ENCODE results near the gene LRP1. TPM values are rescaled to one million over a fixed set of nuclear protein-coding genes. Genes with fewer than 3 reads are reported as not detected.
A peak's percentile ranks its signal among the peaks of the same experiment; 100 is the strongest.

The LRP1 gene
- total and polyA plus RNA-seq, 2 of the 13 experiments (the other 11 are each of a cell fraction or from before 2014, with no cell fraction given), result 14.7 to 30.8 TPM

DNA sequence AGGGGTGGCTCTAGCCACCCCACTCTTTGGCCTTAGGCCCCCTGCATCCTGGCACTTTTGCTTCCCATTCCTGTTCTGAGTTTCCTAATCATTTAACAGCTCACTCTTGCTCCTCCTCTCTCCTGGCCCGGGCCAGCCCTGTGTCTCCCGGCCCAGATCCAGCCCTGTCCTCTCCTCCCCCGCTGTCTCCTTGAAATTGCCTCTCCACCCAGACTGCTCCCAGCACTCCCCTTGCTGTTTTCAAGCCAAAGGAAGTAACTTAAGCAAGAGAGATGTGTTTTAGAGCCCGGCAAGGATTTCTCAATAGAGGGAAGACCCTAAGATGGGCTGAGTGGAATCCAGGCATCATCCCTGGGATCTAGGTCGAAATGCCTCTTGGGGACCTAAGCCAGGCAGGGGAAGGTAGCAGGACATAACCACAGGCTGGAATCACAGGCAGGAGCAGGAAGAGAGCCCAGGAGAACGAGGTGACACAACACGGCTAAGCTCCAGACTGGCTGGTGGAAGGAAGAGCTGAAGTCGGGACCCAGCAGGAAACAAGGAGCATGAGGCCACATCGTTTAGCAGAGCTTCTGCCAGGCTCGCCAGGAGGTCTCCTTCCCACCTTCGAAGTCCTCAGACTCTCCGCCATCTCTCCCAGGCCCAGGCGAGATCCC is 21.1 kb downstream of the LRP1 start (continued):
- TF ChIP-seq SIX1 (CRISPR knock-in tag; IDR thresholded peaks at IDR 0.05; ENCODE audit: borderline replicate concordance) (0 out of 2 replicates have a peak, but pooled peaks have one; percentile 1), FOXC1 (CRISPR knock-in tag; IDR thresholded peaks at IDR 0.05; ENCODE audit: borderline replicate concordance) (no peak), ZNF724P (CRISPR knock-in tag; IDR thresholded peaks at IDR 0.05; ENCODE audit: borderline replicate concordance) (0 out of 2 replicates have a peak, but pooled peaks have one; percentile 34), ZNF605 (CRISPR knock-in tag; IDR thresholded peaks at IDR 0.05) (peak; percentile 57; the same call in 1 of the 2 replicates), ZNF143 (CRISPR knock-in tag; IDR thresholded peaks at IDR 0.05) (no peak), ZNF550 (CRISPR knock-in tag; IDR thresholded peaks at IDR 0.05; ENCODE audit: borderline replicate concordance) (no peak), CREM (IDR thresholded peaks at IDR 0.05) (peak; percentile 32), CREM (CRISPR knock-in tag; IDR thresholded peaks at IDR 0.05) (no peak), NKX3-1 (CRISPR knock-in tag; IDR thresholded peaks at IDR 0.05) (no peak), CHD4 (IDR thresholded peaks at IDR 0.05; ENCODE audit: borderline replicate concordance, low read length) (0 out of 2 replicates have a peak, but pooled peaks have one; percentile 24), ZSCAN31 (CRISPR knock-in tag; IDR thresholded peaks at IDR 0.05; ENCODE audit: low read depth) (peak; percentile 41; the same call in 1 of the 2 replicates)
- TF ChIP-seq, protein P1, sequence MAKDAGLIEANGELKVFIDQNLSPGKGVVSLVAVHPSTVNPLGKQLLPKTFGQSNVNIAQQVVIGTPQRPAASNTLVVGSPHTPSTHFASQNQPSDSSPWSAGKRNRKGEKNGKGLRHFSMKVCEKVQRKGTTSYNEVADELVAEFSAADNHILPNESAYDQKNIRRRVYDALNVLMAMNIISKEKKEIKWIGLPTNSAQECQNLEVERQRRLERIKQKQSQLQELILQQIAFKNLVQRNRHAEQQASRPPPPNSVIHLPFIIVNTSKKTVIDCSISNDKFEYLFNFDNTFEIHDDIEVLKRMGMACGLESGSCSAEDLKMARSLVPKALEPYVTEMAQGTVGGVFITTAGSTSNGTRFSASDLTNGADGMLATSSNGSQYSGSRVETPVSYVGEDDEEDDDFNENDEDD (CRISPR knock-in tag; IDR thresholded peaks at IDR 0.05; ENCODE audit: borderline replicate concordance), result 0 out of 2 replicates have a peak, but pooled peaks have one; percentile 3
- TF ChIP-seq, protein P2, sequence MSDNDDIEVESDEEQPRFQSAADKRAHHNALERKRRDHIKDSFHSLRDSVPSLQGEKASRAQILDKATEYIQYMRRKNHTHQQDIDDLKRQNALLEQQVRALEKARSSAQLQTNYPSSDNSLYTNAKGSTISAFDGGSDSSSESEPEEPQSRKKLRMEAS (IDR thresholded peaks at IDR 0.05), result 0 out of 2 replicates have a peak, but pooled peaks have one; percentile 26
- TF ChIP-seq, protein P3, sequence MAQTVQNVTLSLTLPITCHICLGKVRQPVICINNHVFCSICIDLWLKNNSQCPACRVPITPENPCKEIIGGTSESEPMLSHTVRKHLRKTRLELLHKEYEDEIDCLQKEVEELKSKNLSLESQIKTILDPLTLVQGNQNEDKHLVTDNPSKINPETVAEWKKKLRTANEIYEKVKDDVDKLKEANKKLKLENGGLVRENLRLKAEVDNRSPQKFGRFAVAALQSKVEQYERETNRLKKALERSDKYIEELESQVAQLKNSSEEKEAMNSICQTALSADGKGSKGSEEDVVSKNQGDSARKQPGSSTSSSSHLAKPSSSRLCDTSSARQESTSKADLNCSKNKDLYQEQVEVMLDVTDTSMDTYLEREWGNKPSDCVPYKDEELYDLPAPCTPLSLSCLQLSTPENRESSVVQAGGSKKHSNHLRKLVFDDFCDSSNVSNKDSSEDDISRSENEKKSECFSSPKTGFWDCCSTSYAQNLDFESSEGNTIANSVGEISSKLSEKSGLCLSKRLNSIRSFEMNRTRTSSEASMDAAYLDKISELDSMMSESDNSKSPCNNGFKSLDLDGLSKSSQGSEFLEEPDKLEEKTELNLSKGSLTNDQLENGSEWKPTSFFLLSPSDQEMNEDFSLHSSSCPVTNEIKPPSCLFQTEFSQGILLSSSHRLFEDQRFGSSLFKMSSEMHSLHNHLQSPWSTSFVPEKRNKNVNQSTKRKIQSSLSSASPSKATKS (CRISPR knock-in tag; IDR thresholded peaks at IDR 0.05), result 0 out of 2 replicates have a peak, but pooled peaks have one; percentile 3

Data from HepG2 (cell line).